HepG2 (cell line): Measurements from ENCODE around the gene CDH13. TPM values are rescaled to one million over a fixed set of nuclear protein-coding genes. Genes with fewer than 3 reads are reported as not detected.
"Not testable (repeated sequence)": the region's sequence is repeated elsewhere in the genome, so short reads cannot be mapped to it uniquely, and the experiment has no call there.

ENCODE experiments used
- ATAC-seq: fragments of 200-7000 bp; cut with Tn5 transposase; 3 replicates; pipeline ENCODE4 v1.9.1; 2020; ENCODE audit warnings: mild to moderate bottlenecking, moderate library complexity
- BruUV-seq: library from RNA; stranded (reverse); fragments of 400-500 nt; replicated peaks from 2 replicates; lab custom pipeline; 2021; lab: Mats Ljungman, UMichigan
- CTCF ChIA-PET: fragments of 300-600 bp; formaldehyde crosslinking; extraction: SDS; loops from one replicate; lab custom pipeline; 2021; ENCODE audit warnings: low total read pairs, inconsistent platforms, low intra/inter-chr PET ratio; lab: Yijun Ruan, JAX
- POLR2A ChIA-PET: fragments of 350-600 bp; sonication (Branson Sonifier 250); formaldehyde crosslinking; loops from one replicate; lab custom pipeline; 2020; ENCODE audit warnings: antibody characterized with exemption, inconsistent platforms; lab: Yijun Ruan, JAX
- DNase-seq: peaks from one replicate; pipeline ENCODE4 v3.0.0-alpha.2; 2015; ENCODE audit warnings: low spot score
- FAIRE-seq: peaks from 3 replicates; lab custom pipeline; 2011; peaks lifted over from hg19 to GRCh38; lab: Jason Lieb, UNC
- H2AFZ ChIP-seq: one replicate; pipeline ENCODE4 v1.6.1; 2011; ENCODE audit warnings: low read length, inconsistent platforms
- H3K27ac ChIP-seq: fragments of 300-600 bp; 3 replicates; pipeline ENCODE4 v1.8.0; 2011; ENCODE audit warnings: mixed run types, mild to moderate bottlenecking, mixed read lengths, low read length, inconsistent platforms; ENCODE audit not compliant: insufficient read depth; ENCODE audit errors: extremely low read length
- H3K27me3 ChIP-seq, 2 experiments: fragments of 200-600 bp in 1 of 2; 2 replicates in 1 of 2; 3 replicates in 1 of 2; pipeline versions ENCODE4 v1.6.0 to v1.8.0; 2011; ENCODE audit warnings: low read length in 2 of 2, mild to moderate bottlenecking in 2 of 2, moderate library complexity in 2 of 2, inconsistent platforms in 1 of 2; ENCODE audit not compliant: insufficient read depth in 2 of 2, control insufficient read depth in 1 of 2
- H3K36me3 ChIP-seq, 2 experiments: fragments of 200-600 bp in 1 of 2; replicated peaks in 1 of 2; 2 replicates in 1 of 2; 3 replicates in 1 of 2; pipeline versions ENCODE4 v1.5.1 to v1.8.0; 2011; ENCODE audit warnings: low read length in 2 of 2, inconsistent platforms in 1 of 2; ENCODE audit not compliant: insufficient read depth in 2 of 2, control insufficient read depth in 1 of 2
- H3K4me1 ChIP-seq: 2 replicates; pipeline ENCODE4 v1.5.1; 2012; ENCODE audit warnings: low read length, inconsistent platforms; ENCODE audit not compliant: insufficient read depth
- H3K4me2 ChIP-seq: 2 replicates; pipeline ENCODE4 v1.6.0; 2011; ENCODE audit warnings: low read depth, low read length, inconsistent platforms
- H3K4me3 ChIP-seq, 3 experiments: fragments of 200-600 bp in 1 of 3; sonication (generic), shearing (Covaris generic) in 1 of 3; replicated peaks in 1 of 3; 2 replicates each; pipeline ENCODE4 v1.5.1; 2011 to 2016; ENCODE audit warnings: low read length in 3 of 3, inconsistent platforms in 2 of 3, low read depth in 2 of 3, mild to moderate bottlenecking in 2 of 3, control low read depth in 1 of 3, mixed read lengths in 1 of 3; ENCODE audit not compliant: insufficient read depth in 1 of 3
- H3K79me2 ChIP-seq: one replicate; pipeline ENCODE4 v1.6.1; 2011; ENCODE audit warnings: low read length, inconsistent platforms; ENCODE audit not compliant: insufficient read depth
- H3K9ac ChIP-seq: 2 replicates; pipeline ENCODE4 v1.6.0; 2011; ENCODE audit warnings: mild to moderate bottlenecking, low read depth, low read length, inconsistent platforms; ENCODE audit not compliant: insufficient read depth
- H3K9me3 ChIP-seq: 2 replicates; pipeline ENCODE4 v1.5.1; 2012; ENCODE audit warnings: mild to moderate bottlenecking, low read length
- H4K20me1 ChIP-seq: 2 replicates; pipeline ENCODE4 v1.6.0; 2011; ENCODE audit warnings: inconsistent platforms, mild to moderate bottlenecking, low read length, moderate library complexity; ENCODE audit not compliant: insufficient read depth
- AGO1 ChIP-seq: fragments of 200-400 bp; formaldehyde crosslinking; IDR thresholded peaks from 2 replicates; pipeline ENCODE4 v1.6.1; 2017; ENCODE audit warnings: mild to moderate bottlenecking, low read depth, low read length, moderate library complexity; ENCODE audit not compliant: poor library complexity, severe bottlenecking
- KAT8 ChIP-seq: IDR thresholded peaks from 2 replicates; pipeline ENCODE4 v1.6.1; 2016; ENCODE audit warnings: missing genetic modification reagents, missing compliant biosample characterization
- TCF7L2 ChIP-seq: IDR thresholded peaks from 2 replicates; pipeline ENCODE4 v1.6.1; 2011; ENCODE audit warnings: mild to moderate bottlenecking, low read depth, low read length, moderate library complexity
- ZBTB7B ChIP-seq: sonication (generic); formaldehyde crosslinking; IDR thresholded peaks from 2 replicates; pipeline ENCODE4 v1.4.0; 2020; ENCODE audit warnings: missing genetic modification reagents
- ZNF17 ChIP-seq: sonication (generic); formaldehyde crosslinking; IDR thresholded peaks from 2 replicates; pipeline ENCODE4 v1.5.0; 2020; ENCODE audit warnings: mild to moderate bottlenecking, missing genetic modification reagents
- ZNF703 ChIP-seq: sonication (generic); formaldehyde crosslinking; IDR thresholded peaks from 2 replicates; pipeline ENCODE4 v1.5.1; 2020; ENCODE audit warnings: missing genetic modification reagents, mild to moderate bottlenecking, moderate library complexity, borderline replicate concordance
- WGBS: methylation state at CpG from one replicate; pipeline ENCODE4 v1.1.6; 2017; ENCODE audit warnings: low lambda C conversion rate; 5-methylcytosine and 5-hydroxymethylcytosine counted together
- in situ Hi-C: cut with HindIII; loops from 2 replicates; pipeline ENCODE4 v1.10.0; 2017; ENCODE audit warnings: low pct_unique_long_range_greater_than_20kb; ENCODE audit not compliant: extremely low pct_ligation_motif_present
- intact Hi-C: fragments of 100-400 bp; cut with micrococcal nuclease; formaldehyde crosslinking; loops from one replicate; pipeline ENCODE4 v1.10.0; 2022; ENCODE audit not compliant: unreplicated experiment
- polyA plus RNA-seq, 8 experiments: library from polyadenylated mRNA; depleted of rRNA in 3 of 8; stranded (reverse) in 7 of 8; unstranded in 1 of 8; fragments of >200 nt; fragmentation: Illumina TruSeq in 4 of 8; extraction: Trizol in 4 of 8; gene quantifications; 2 replicates each; pipeline versions ENCODE4 v1.2.1 to v1.2.3, GENCODE V29; 2011 to 2016; ENCODE audit warnings: low read depth in 4 of 8, missing spikeins in 1 of 8, mixed read lengths in 1 of 8; ENCODE audit not compliant: insufficient read depth in 1 of 8
- total RNA-seq, 5 experiments: library from RNA; depleted of rRNA; stranded (reverse); fragments of >200 nt; fragmentation: Illumina TruSeq; extraction: Trizol; gene quantifications; 2 replicates each; pipeline ENCODE4 v1.2.3, GENCODE V29; 2016; ENCODE audit warnings: low read depth in 1 of 5

CDH13 gene
- total and polyA plus RNA-seq, 2 of the 13 experiments (the other 11 are each of a cell fraction or from before 2014, with no cell fraction given), result not detected

GRCh38 chr16:82926500-82926899 is 299.7 kb downstream of the CDH13 start:
- Histone ChIP-seq H3K4me2 (no peak overlapping the region), H3K79me2 (no peaks in the 10 kb centered on the region), H3K4me3 (no peak overlapping the region), H3K27ac (no peak overlapping the region), H4K20me1 (no peaks in the 10 kb centered on the region), H3K9me3 (peaks cover 78% of the 10 kb centered on the region), H3K9ac (no peak overlapping the region), H3K27me3 (no peaks in the 10 kb centered on the region), H3K4me1 (no peaks in the 10 kb centered on the region), H3K36me3 (no peaks in the 10 kb centered on the region), H2AFZ (no peak overlapping the region)
- FAIRE-seq (no peak), ATAC-seq (no peak), DNase-seq (no peak)
- 0% methylated on average over 2 of the region's 2 CpGs for WGBS
- in situ Hi-C loops (no loop called here), intact Hi-C loops (no loop called here)
- TF ChIP-seq AGO1, result no peak
- TF ChIP-seq ZBTB7B, result no peak
- no peak for TF ChIP-seq ZNF703 (CRISPR knock-in tag)
- no peak for TF ChIP-seq KAT8 (CRISPR knock-in tag)
- TF ChIP-seq ZNF17 (CRISPR knock-in tag), result no peak
- TF ChIP-seq TCF7L2, result no peak
- CTCF ChIA-PET, result no interaction called here
- no TSS peak for BruUV-seq
- POLR2A ChIA-PET, result no interaction called here

DNA sequence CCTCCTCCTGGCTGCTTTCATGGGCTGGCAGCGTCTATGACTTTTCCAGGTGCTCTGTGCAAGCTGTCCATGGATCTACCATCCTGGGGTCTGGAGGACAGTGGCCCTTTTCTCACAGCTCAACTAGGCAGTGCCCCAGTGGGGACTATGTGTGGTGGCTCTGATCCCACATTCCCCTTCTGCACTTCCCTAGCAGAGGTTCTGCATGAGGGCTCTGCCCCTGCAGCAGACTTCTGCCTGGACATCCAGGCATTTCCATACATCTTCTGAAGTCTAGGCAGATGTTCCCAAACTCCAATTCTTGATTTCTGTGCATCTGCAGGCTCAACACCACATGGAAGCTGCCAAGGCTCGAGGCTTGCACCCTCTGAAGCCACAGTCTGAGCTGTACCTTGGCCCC is 307.2 kb downstream of the CDH13 start:
- 0% methylated on average over 2 of the region's 2 CpGs for WGBS
- BruUV-seq, H3K79me2 ChIP-seq, H3K9ac ChIP-seq, DNase-seq, intact Hi-C loops, H3K4me1 ChIP-seq, H3K4me3 ChIP-seq, H4K20me1 ChIP-seq, FAIRE-seq, H3K4me2 ChIP-seq, H3K36me3 ChIP-seq, CTCF ChIA-PET, ATAC-seq, H2AFZ ChIP-seq, H3K27me3 ChIP-seq, in situ Hi-C loops, H3K27ac ChIP-seq, POLR2A ChIA-PET: not testable (repeated sequence)
- H3K9me3 ChIP-seq, result peaks cover 77% of the 10 kb centered on the region
